KOPT-K1 (cell line): Measurements from ENCODE around the gene CYP11A1.

Experiments used
- H3K27ac ChIP-seq: fragments of 200-600 bp; sonication (generic); 2 replicates; pipeline ENCODE4 v1.5.1; 2016; ENCODE audit warnings: antibody characterized with exemption, mild to moderate bottlenecking, low read depth, low read length; ENCODE audit not compliant: poor library complexity, severe bottlenecking
- H3K36me3 ChIP-seq: fragments of 200-600 bp; sonication (generic); 2 replicates; pipeline ENCODE4 v1.5.1; 2017; ENCODE audit warnings: antibody characterized with exemption, mild to moderate bottlenecking, low read length, moderate library complexity; ENCODE audit not compliant: insufficient read depth
- H3K9me3 ChIP-seq: fragments of 200-600 bp; sonication (generic); 2 replicates; pipeline ENCODE4 v1.5.1; 2017; ENCODE audit warnings: antibody characterized with exemption, low read length, mild to moderate bottlenecking; ENCODE audit not compliant: insufficient read depth, poor library complexity, severe bottlenecking

CYP11A1 gene

DNA sequence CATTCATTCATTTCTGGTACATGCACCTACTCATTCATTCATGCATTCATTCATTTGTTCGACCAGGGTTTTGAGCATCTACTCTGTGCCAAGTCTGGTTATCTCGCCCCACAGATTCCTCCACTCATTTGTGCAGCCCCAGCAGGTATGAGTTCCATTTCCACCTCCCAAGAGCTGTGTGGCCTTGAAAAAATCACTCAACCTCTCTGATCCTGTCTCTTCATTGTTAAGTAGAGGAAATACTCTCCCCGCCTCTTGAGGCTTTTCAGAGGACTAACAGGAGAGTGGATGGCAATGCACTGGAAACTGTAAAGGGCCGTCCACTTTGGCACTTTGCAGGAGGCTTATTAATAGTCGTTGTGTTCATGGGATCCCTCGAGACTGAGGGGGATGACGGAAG is 61.8 kb downstream of the CYP11A1 start:
- Histone ChIP-seq H3K36me3 (no peaks in the 10 kb centered on the region), H3K27ac (no peak overlapping the region), H3K9me3 (no peaks in the 10 kb centered on the region)

DNA sequence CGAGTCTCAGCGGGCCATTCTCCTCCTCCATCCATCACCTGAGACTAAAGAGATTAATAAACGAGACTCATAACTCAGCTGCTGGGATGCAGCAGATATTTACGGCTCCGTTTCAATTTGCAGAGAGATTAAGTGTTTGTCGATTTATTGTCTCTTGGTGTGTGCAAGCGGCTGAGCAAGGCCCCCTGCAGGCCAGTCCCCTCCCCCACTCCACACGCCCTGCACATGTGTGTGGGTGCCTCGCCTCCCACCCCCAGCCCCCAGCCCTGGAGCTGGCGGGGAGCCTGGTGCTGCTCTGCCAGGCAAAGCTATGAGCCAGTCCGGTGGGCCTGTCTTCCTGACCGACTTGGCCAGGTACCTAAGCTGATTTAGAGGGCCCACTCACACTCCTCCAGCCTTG is 63.0 kb downstream of the CYP11A1 start:
- Histone ChIP-seq H3K27ac (no peak overlapping the region), H3K36me3 (no peaks in the 10 kb centered on the region), H3K9me3 (no peaks in the 10 kb centered on the region)

DNA sequence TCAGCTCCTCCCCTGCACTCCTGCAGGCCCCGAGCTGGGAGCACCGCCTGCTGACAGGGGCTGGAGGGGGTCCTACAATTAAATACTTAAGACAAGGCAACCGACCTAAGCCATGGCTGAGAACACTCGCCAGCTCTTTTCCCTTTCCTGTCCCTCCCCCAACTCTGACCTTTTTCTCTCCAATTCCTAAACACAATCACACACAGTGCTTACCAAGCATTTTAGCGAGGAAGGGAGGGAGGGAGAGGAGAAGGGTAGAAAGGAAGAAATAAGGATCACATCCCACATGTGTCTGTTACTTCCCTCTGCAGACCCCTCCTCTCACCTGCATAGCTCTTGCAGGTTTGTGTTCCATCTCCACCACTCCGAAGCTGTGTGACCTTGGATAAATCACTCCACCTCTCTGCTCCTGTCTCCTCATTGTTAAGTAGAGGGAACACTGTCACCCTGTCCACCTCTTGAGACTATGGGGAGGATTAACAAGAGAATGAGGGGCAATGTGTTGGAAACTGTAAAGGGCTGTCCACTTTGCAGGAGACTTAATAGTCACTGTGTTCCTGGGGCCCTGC is 63.6 kb downstream of the CYP11A1 start:
- no peaks in the 10 kb centered on the region for H3K9me3 ChIP-seq
- no peak overlapping the region for H3K27ac ChIP-seq
- no peaks in the 10 kb centered on the region for H3K36me3 ChIP-seq

DNA sequence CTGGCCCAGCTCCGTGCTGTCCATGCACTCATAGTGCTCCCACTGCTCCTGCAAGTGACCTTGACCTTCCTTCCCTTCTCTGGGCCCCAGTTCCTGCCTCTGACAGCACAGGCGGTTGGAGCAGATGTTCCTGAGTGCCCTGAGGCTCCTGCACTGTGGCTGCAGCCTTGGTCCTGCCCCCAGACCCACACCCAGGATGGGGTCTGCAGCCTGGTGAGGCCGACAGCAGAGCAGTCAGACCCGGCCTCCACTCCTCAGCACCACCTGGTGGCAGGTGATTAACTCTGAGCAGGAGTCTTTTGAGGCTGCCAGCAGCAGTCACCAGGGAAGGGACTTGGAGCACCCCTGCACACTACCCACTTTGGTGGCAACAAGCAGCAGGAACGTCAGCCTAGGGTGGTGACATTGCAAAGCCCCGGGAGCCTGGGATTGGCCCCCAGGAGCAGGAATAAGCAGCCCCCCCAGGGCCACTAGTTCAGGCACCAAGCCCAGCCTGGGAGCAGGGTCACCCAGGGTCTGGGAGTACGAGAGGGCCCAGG is 64.6 kb downstream of the CYP11A1 start:
- no peaks in the 10 kb centered on the region for H3K36me3 ChIP-seq
- H3K27ac ChIP-seq: no peak overlapping the region
- no peaks in the 10 kb centered on the region for H3K9me3 ChIP-seq

DNA sequence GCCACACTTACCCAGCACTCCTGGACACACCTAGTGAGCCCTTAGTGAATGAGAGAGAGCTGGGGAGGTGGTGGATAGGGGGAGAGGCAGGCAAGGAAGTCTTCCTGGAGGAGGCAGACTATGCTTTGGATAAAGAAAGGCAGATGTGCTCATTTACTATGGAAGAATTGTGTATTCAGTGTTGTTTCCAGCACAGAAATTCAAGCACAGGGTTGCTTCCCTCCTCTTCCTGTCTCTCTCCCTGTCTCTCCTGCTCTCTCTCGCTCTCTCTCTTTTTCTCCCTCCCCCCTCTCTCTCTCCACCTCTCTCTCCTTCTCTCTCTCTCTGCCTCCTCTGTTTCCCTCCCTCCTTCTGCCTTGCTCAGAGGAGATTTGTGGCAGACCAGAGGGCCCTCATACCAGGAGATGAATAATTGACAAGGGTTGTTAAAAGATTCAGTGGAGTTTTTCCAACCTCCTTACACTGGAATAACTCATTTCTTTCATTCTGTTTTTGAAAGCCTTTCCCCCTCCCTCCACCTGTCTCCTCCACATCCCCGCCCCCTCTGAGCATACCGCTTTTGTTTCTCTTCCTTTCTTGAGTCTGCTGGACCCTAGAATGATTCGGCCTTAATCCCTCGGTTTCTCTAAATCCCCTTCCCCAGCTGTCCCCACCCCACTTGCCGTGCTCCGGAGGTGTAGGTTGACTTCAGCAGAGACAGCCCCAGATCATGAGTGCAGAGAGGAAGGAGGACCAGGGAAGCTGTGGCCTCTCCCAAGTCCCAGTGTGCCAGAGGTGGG is 65.7 kb downstream of the CYP11A1 start:
- Histone ChIP-seq H3K27ac (no peak overlapping the region), H3K9me3 (no peaks in the 10 kb centered on the region), H3K36me3 (no peaks in the 10 kb centered on the region)

- Histone ChIP-seq H3K27ac (no peak overlapping the region), H3K9me3 (no peaks in the 10 kb centered on the region), H3K36me3 (no peaks in the 10 kb centered on the region)
Observed at GRCh38 chr15:74300057-74300795, 67.2 kb downstream of the CYP11A1 start.

DNA sequence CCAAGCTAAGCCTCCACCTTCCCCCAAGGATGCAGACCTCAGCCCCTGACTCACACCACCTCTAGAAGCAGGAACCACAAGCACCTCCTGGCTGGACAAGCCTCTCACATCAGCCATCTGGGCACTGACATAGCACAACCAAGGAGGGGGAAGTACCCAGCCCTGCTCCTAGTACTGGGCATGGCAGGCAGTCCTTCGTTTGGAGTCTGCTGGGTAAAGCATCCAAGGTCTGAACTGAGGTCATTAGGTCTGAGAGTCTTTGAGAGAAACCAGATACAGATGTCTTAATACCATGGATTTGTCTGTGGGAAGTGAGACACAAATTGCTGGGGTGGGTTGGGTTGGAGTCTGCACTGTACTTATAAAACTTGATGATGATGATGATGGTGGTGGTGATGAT is 69.6 kb downstream of the CYP11A1 start:
- no peak overlapping the region for H3K27ac ChIP-seq
- H3K36me3 ChIP-seq: no peaks in the 10 kb centered on the region
- H3K9me3 ChIP-seq: no peaks in the 10 kb centered on the region

GRCh38 chr15:74295800-74296199 is 71.6 kb downstream of the CYP11A1 start:
- H3K9me3 ChIP-seq: no peaks in the 10 kb centered on the region

GRCh38 chr15:74294010-74294409 is 73.4 kb downstream of the CYP11A1 start:
- Histone ChIP-seq H3K36me3 (no peaks in the 10 kb centered on the region), H3K9me3 (no peaks in the 10 kb centered on the region), H3K27ac (no peak overlapping the region)

More at GRCh38 chr15:74295800-74296199, 71.6 kb downstream of the CYP11A1 start:
- Histone ChIP-seq H3K36me3 (no peaks in the 10 kb centered on the region), H3K27ac (no peak overlapping the region)

- H3K27ac ChIP-seq: no peak overlapping the region
- H3K36me3 ChIP-seq: no peaks in the 10 kb centered on the region
- H3K9me3 ChIP-seq: no peaks in the 10 kb centered on the region
Observed at GRCh38 chr15:74293021-74293810, 74.2 kb downstream of the CYP11A1 start.

- Histone ChIP-seq H3K9me3 (no peaks in the 10 kb centered on the region), H3K27ac (no peak overlapping the region), H3K36me3 (no peaks in the 10 kb centered on the region)
Observed at GRCh38 chr15:74291101-74292071, 76.1 kb downstream of the CYP11A1 start.

DNA sequence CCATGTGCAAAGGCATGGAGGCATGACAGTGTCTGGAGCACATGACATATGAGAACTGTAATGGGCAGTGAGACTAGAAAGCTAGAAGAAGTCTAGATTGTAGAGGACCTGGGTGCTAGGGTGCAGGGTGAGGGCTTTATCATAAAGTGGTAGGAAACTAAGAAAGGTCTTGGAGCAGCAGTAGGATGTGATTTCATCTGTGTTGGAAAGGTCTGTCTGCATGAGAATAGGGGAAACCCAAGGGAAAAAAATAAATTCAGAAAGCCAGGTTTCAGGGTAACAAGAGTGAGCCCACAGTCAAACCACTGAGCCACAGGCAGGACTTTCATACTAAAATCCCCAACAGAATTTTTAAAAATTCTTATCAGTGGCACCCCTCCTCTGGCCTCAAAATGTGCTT is 76.8 kb downstream of the CYP11A1 start:
- Histone ChIP-seq H3K9me3 (no peaks in the 10 kb centered on the region), H3K27ac (no peak overlapping the region), H3K36me3 (no peaks in the 10 kb centered on the region)

DNA sequence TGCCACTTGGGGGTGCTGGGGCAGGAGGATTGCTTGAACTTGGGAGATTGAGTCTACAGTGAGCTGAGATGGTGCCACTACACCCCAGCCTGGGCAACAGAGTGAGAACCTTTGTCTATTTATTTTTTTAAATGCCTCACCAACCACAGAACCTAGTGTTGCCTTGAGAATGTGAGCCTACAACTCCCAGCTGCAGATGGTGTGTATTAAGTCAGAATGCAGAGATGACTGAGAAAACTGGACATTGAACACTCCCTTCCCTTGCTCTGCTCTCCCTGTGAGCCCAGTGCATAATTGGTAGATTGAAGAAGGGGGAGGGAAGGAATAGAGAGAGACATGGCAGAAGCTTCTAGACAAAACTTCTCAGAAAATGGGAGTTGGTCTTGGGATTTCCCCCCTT is 77.8 kb downstream of the CYP11A1 start:
- Histone ChIP-seq H3K36me3 (no peaks in the 10 kb centered on the region), H3K9me3 (no peaks in the 10 kb centered on the region), H3K27ac (no peak overlapping the region)
